NCI-H460 (cell line): ENCODE data around the gene CDH2. TPM values are rescaled to one million over a fixed set of nuclear protein-coding genes. Genes with fewer than 3 reads are reported as not detected.

ENCODE experiments used
- DNase-seq: peaks from one replicate; pipeline ENCODE4 v3.0.0-alpha.2; 2016; ENCODE audit warnings: low read depth; ENCODE audit errors: extremely low read depth
- total RNA-seq: library from RNA; depleted of rRNA; stranded (reverse); fragments of >200 nt; shearing (Covaris generic); gene quantifications from 2 replicates; pipeline ENCODE4 v1.2.3, GENCODE V29; 2014

The CDH2 gene
- total RNA-seq, 1 experiment from 2014 or later = 0.77 TPM

DNA sequence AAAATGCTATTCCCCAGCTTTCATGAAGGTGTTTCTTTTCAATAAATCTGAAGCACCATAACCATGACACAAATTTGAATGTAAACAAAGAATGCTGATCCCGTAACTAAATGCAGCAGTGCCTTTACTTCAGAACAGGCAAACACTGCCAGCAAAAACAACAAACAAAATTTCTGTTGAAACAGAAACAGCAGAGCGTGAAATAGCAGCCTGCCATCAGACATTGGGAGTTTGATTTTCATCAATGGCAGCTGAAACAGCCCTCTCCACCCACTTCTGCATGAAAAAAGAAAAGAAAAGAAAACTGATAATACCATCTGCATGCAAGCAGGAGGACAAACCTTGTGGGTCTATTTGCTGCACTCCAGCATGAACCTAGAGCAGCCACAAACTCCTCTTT, 128.3 kb downstream of the CDH2 start:
- DNase-seq = no peak

DNA sequence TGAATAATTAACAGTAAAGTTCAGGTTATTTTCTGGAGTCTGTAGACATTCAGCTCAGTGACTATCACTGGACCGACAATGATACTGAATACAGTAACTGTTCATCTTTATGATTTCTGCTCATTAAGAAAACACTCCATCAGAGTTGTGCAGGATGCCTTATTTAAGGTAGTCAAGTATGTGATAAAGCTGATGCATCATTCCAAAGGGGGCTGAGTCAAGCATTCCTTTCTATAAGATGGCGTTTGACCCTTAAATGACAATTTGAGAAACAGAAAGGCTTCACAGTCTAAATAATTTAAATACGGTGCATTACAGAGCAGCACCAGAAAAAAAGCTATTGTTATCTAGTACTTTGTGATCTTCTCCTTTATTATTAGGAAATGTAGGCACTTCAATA, 131.1 kb downstream of the CDH2 start:
- DNase-seq = no peak

DNA sequence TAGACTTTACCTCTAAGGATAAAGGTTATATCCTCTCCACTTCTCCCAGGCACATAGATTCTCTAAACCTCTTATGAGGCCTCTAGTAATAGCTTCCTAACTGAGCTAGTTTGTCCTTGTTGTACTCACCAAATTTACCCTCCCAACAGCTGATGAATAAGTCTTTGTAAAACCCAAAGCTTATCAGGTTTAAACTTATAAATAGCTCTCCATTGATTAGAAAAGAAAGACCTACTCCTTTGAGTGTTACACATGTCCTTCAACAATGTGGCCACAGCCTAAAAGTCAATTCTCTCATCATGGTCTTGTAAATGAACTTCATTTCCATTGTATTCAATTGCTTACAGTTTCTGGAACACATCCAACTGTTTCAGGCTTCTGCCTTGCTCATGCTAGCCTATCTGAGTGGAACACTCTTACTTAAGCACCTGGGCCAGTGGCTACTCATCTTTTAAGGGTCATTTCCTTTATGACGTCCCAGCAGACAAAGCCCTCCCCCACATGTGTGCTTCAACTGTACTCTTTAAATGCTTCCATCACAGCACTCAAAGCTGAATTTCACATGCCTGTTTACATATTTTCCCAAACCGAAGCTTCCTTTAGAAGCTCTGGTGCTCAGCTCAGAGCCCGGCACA, 131.6 kb downstream of the CDH2 start:
- no peak for DNase-seq

DNA sequence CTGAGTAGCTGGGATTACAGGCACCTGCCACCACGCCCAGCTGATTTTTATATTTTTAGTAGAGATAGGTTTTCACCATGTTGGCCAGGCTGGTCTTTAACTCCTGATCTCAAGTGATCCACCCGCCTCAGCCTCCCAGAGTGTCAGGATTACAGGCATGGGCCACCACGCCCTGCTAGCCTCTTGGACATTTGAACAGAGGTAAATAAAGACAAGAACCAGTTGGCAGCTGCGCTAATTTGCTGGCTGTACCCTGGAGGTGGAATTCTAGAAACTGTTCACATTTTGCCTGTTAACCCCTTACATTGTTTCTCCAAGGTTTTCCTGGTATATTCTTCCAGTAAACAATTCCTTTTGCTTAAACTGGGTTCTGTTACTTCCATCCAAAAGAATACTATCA, 132.9 kb downstream of the CDH2 start:
- DNase-seq = no peak

DNA sequence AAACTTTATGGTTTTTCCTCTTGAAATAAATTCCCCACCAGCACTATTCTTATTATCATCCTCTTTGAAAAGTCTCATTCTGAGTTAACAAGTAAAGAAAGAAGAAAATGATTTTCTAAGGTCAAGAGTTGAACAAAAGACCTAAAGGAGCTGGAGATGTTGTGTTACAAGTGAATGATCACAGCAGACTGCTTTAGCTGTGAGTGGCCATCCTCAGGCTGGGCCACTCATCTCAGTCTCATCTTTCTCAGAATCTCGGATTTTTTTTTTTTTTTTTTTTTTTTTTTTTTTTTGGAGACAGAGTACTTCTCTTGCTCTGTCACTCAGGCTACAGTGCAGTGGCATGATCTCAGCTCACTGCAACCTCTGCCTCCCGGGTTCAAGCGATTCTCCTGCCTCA, 133.3 kb downstream of the CDH2 start:
- no peak for DNase-seq

DNA sequence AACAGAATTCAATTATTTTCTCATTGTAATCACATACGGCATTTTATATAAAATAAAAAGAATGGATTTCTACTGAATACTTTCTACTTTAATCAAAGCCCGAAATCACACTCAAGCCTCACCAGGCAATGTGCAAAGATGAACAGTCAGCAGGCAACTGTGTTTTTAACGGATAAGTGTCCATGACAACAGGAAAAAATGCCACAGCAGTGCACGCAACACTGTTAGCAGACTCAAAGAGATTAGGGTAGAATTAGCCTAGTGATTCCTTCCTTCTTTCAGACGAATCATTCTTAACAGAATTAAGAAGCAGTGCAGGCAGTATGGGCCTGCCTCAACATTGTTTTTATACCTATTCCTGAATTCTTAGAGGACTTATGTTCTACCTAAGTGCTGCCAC, 135.6 kb downstream of the CDH2 start:
- DNase-seq = no peak

DNA sequence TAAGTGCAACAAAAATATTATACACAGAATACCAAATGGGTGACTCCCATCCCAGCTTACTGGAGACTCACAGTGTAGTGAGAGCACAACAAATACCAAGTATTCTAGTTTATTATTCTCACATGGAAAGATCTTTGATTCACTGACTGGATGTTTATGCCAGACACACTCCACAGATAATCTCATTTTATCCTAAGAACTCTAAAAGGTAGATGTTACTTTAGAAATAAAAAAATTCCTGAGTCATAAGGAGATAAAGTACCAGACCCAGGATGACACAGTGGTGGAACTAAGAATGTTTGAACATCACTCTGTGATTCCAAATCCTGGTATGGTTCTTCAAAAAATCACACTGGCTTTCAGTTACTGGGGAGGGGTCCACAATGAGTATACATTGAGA, 136.2 kb downstream of the CDH2 start:
- no peak for DNase-seq

DNA sequence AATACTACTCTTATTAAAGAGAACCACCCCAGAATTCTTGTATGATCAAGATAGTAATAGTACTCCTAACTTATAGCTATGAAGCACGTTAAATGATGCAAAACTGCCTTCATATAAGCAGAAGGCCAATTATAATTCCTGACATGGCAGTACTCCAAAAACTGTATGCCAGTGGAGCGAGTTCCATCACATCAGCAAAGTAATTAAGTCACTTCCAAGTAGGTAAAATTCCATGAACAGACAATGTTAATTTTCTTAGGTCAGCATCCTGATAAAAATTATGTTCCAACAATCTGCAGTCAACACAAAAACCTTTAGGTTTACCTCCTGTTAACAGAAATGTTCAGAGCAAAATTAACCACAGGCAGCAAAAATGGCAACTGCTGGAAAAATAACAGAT, 136.7 kb downstream of the CDH2 start:
- no peak for DNase-seq

DNA sequence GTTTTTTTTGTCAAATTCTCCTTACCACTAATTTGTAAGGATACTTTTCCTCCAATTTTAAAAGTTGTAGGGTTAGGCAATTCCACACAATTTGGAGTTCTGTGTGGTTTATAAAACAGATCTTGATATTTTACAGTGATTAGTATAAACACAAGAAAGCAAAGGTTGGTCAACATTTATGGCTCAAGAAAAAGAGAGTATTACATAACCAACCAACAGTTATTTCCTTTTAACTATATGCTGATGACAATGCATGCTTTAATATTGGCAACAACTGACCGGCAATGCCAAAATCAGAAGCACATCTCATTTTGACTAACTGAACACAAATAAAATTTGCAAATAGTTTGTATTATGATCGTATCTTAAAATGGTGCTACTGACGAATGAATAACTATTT, 137.2 kb downstream of the CDH2 start:
- DNase-seq = no peak

DNA sequence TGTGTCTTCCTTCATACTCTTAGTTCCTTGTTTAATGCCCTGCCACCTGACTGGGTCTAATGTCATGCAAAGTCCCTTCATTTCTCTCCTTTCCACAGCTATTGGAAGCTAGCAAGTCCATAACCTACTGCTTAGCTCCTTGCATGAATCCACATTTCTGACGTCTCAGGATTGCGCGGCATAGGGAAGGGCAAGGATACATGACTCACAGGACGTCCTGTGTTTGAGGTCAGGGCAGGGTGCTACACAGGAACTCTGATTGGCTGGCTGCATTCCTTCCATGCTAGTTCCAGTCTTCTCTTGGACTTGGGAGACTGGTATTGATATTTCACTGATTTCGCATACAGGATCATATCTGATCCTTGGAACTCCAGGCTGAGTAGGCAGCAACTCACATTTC, 137.9 kb downstream of the CDH2 start:
- peak; percentile 23 for DNase-seq

DNA sequence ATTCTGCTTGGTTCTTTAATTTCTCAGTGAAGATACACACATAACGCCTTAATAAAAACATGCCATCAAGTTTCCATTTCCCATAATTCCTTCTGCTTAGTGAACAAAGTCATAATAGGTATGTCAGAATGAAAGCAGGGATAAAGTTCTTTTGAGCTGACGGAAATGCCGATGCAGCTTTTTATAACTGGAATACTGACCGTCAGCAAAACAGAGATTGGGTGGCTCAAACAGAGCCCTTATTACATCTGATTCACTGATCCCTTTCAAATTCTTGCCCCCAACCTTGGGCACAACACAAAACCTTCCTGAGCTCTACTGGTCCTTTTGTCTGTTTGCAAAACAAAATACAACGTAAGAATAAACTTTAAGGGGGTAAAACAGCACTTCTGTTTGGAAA, 140.4 kb downstream of the CDH2 start:
- DNase-seq = no peak

DNA sequence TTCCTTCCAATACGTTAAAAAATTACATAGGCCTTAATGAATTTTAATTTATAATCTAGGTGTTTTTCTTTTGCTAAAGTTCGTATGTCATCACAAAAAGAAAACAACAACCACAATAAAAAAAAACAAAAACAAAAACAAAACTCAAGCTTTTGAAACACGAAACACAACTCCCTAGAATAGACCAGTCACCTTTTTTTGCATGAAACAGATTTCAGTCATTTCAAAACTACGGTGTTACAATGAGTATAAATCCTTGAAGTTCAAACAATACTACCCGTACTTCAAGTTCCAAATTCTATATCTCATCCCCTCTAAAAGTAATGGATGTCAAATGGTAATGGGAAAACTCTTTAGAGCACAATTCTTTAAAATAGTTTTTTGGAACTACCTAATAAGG, 142.4 kb downstream of the CDH2 start:
- DNase-seq = no peak

DNA sequence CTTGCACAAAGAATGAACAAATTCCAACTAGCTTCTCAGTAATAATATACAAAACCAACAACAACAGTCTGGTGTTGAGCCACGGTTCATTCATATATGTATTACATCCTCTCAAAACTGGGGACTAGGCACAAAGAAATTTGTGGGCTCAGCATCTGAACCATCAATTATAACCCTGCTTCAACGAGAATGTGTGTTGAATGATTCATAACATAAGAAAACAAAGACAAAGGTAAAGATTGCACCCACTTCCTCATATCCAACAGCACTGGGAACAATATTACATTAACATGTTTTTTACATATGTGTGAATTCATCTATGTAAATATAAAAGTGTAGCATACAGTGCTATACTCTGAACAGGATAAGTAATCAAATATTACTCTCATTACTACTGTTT, 144.8 kb downstream of the CDH2 start:
- no peak for DNase-seq

DNA sequence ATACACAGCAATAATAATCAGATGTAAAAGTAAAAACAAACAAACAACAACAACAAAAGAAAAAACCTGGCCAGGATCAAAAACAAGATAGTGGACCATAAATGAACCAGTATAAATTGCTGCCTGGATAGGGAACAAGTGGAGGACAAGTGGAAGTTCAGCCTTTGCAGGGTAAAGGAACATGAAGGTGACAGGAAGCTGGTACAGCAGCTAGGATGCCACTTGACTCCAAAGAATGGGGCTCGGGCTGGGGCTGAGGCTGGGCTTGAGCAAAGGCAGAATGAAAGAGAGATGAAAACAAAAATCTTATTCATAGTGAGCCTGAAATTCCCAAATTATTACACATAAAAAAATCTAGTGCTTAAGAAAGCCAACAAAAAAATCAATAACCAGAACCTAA, 146.5 kb downstream of the CDH2 start:
- DNase-seq = no peak

DNA sequence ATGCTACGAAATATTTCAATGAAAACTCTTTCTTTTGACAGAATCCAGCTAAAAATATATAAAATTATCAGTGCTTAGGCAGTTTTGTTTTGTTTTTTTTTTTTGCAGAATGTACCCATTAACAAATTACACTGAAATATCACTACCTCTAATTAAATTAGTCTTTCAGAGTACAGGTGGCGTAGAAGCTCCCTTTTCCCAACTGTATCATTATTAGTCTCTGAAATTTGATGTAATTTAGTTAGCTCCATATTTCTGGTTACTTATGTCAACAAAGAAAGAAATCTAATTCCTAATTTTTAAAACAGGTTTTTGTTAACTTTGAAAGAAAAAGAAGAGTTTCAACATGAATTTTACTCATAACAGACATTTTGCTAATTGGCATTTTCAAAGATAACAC, 149.2 kb downstream of the CDH2 start:
- no peak for DNase-seq

DNA sequence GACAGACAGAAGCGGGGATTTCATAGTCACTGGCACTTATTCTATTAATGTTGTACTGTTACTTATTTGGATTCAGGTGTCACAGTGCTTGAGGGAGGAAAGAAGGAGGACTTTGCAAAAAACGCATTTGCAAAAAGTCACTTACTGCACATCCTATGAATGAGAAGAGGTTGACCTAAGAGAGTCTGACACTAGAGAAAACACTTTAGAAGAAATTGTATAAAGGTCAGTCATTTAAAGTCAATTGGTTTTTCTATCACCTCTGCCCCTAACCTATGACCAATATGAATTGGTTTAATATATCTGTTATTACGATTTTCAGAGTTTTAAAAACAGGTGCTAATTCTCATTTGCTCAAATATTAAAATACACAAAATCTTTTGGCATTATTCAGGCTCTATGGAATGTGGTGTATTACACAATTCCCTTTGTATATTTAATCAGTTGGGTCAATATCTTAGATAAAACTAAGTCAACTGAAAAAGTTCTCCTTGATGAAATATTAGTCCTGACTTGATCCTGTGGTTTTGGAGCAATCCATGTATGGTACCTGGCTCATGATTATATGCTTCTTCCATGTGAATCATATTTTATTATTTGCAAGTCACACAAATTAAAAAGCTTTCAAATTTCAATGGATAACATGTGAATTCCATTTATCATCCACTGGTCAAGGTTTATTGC, 157.4 kb downstream of the CDH2 start:
- DNase-seq = no peak

DNA sequence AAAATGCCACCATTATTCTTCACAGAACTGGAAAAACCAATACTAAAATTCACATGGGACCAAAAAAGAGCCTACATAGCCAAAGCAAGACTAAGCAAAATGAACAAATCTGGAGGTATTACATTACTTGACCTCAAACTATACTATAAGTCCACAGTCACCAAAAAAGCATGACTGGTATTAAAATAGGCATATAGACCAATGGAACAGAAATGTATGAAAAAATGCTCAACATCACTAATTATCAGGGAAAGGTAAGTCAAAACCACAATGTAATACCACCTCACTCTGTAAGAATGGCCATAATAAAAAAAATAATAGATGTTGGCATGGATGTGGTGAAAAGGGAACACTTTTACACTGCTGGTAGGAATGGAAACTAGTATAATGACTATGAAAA, 158.6 kb downstream of the CDH2 start:
- no peak for DNase-seq

DNA sequence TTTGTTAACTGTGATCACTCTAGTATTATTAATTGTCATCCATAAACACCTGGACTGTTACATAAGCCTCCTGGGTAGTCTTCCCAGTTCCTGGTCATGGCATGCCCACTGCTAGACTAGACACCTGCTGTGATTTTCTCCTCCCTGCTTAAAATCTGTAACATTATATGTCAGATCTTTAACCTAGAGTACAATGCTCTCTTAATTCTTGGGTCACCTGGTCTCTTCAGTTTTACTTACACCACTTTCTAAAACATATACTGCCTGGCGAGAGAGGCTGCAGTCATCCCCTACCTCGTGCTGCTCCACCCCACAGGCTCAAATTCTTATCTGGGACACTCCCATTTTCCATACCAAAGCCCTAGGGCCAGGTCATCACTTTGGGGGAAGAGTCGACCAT, 161.3 kb downstream of the CDH2 start:
- no peak for DNase-seq

DNA sequence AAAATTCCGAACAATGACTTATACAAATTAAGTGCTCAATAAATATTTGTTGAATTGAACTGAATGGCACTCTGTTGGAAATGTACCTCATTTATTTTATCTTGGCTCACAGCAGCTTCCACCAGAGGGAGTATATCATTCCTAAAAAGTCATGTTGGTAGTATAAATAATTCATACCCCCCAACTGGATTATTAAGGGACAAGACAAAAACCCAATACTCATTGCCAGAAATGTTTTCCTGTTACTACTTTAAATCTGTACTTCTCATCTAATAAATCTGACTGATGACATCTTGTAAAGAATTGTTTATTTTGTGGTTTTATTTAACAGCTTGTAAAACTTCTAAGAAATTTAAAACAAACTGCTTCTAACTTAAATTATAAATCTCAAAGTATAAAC, 163.9 kb downstream of the CDH2 start:
- DNase-seq = no peak

DNA sequence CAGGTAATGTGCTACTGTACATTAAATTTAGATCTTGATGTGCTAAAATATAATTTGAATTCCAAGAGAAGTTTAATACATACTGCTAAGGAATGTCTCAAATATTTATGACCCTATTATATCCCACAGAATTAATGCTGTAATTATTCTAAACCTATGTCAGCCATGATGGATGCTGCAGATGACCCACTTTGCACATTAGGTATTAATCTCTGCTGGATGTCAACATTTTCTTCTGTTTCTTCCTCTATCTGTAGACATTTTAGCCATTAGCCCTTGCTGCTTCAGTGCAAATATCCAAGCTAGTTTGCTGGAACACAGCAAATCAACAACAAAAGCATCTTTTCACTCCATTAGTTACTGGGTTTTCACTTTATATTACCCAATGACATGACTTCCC, 164.6 kb downstream of the CDH2 start:
- no peak for DNase-seq

DNA sequence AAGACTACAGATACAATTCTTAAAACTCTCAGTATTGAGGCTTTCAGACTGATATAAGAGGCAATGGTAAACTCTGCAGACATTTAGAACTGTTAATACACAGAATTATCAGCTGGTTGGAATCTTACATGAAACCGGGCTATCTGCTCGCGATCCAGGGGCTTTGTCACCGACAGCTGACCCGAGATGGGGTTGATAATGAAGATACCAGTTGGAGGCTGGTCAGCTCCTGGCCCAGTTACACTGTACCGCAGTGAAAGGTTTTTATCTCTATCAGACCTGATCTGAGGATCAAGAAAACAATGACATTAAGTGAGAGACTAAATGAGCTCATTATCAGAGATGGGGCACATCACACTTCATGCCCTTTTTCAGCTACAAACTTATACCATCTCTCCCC, 167.3 kb downstream of the CDH2 start:
- DNase-seq = no peak

DNA sequence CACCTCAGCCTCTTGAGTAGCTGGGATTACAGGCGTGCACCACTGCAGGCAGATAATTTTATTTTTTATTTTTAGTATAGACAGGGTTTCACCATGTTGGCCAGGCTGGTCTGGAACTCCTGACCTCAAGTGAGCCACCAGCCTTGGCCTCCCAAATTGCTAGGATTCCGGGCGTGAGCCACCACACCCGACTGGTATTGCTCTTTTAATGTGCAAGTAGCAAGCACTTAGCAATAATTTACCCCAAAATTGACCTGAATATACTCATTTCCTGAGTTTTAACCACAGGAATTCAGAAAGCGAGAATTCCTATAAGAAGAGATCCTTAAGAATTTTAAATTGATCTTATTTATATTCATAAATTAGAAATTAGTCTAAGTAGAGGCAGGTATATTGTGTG, 169.1 kb downstream of the CDH2 start:
- no peak for DNase-seq

DNA sequence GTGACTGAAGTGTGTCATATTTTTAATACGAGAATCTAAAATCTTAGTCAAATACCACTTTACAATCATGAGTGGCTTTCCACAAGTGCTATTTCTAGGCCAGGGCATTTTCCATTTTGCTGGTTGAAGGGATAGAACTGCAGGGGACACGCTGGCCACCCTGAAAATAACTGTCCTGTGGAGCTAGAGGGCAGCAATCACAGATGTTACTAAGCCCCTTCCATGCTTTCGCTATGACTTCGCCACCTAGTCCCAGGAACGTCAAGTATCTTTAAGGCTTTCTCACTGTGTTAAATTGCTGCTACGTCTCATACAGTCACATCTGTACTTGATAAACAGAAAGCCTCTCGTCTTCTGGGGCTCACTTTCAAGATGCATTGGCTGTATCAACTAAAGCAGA, 171.8 kb downstream of the CDH2 start:
- DNase-seq = no peak
